NK-92 treated with Interleukin-12 subunit alpha and Interleukin-12 subunit beta, amount 100 ng/mL, for 24 hours (cell line): ENCODE measurements around the gene NUP62CL.

Source experiments
- DNase-seq: peaks from one replicate; lab custom pipeline; 2025; lab: John Stamatoyannopoulos, UW

The NUP62CL gene

DNA sequence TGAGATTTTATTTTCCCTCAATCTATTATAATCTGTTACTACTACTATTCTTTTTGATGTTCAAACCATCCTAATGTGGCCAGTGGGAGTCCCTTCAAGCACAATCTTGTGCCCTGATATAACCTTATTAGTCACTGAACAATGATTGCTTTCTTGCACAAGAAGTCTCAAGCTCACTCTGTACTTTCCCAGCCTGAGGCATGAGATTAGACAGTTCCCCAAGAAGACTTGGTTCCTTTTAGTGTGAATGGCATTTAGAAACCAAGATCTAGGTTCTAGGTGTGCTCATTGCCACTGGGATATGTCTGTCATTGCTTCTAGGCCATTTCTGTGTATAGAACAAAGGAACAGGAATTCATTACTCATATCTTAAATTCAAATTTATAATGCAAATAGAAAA is 59.6 kb downstream of the NUP62CL start:
- no peak for DNase-seq

DNA sequence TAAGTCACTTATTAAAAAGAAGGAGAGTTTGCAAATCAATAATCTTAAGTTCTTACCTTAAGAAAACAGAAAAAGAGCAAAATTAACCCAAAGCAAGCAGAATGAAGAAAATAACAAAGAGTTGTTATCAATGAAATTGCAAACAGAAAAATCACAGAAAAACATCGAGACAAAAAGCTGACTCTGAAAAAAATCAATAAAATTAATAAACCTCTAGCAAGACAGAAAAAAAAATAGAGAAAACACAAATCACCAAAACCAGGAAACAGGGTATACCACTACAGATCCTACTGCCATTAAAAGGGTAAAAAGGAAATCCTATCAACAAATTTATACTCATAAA is 70.3 kb downstream of the NUP62CL start:
- DNase-seq, result no peak

- no peak for DNase-seq
Measured at GRCh38 chrX:107135049-107135964, 70.9 kb downstream of the NUP62CL start.

DNA sequence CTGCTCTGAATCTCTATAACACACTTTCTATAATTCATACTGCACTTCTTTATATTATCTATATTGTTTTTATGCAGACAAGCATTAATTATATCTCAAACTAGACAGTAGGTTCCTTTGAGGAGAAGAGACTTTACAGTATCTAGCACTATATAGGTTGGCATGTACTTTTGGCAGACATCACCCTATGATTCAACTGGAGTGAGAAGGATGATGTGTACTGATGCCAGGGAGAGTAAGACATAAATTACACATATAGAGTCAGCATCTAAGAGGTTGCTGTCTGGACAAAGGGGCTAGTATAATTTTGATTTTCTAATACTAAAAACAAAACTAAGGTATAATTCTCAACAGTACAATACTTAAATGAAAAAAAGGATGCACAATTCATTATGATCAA is 82.5 kb downstream of the NUP62CL start:
- DNase-seq, result no peak

DNA sequence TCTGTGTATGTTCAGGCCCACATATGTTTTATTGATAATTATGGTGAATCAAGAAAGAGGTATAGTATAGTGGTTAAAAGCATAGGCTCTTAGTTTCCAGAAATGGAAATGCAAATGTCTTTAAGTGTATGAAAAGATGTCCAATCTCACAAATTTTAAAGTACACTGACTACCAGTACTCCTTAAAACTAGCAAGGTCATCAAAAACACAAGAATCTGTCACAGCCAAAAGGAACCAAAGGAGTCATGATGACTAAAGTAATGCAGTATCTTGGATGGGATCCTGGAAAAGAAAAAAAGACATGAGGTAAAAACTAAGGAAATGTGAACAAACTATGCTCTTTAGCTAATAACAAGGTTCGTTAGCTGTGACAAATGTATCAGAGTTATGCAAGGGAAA is 87.0 kb downstream of the NUP62CL start:
- DNase-seq, result no peak

GRCh38 chrX:107118322-107119147 is 87.7 kb downstream of the NUP62CL start, which contains the start of gene RBM41:
Gene RBM41 (minus strand): TSS chrX:107118822. CDS start chrX:107118773, 49 bp downstream.
- DNase-seq, result no peak

DNA sequence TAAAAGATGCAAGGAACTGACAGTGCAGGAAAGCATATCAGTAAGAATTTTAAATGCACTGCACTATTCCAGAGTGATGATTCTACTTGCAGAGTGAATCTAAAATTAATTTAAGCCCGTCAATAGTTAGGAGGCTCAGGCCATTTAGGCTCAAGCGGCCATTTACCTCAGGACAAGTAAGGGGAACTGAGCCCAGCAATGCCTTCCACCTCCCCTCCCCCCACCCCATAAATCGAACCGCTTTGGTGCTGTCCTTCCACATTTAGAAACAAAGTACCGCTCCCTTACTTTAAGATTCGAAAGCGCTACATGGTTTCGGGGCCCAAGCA is 88.3 kb downstream of the NUP62CL start:
- DNase-seq, result no peak

- DNase-seq, result no peak
Measured at GRCh38 chrX:107107459-107107858, 98.8 kb downstream of the NUP62CL start.

DNA sequence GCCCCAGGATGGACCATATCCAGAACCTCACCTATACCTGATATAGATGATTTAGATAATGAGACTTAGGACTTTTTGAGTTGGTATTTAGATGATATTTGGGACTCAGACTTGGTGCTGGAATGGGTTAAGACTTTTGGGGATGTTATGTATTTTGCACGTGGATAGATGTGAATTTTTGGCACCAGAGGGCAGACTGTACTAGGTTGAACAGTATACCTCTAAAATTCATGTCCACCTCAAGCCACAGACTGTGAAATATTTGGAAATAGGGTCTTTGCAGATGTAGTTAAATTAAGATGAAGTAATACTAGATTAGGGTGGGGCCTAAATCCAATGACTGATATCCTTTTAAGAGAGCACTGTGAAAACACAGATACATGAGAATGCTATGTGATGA is 103.3 kb downstream of the NUP62CL start:
- DNase-seq, result no peak

GRCh38 chrX:107076158-107076557 is 130.1 kb downstream of the NUP62CL start:
- DNase-seq, result no peak
